Liver (tissue), 9 donors: ENCODE measurements around the gene BPGM. TPM values are rescaled to one million over a fixed set of nuclear protein-coding genes. Genes with fewer than 3 reads are reported as not detected.

ENCODE experiments used
- DNase-seq: peaks from one replicate; pipeline ENCODE4 v3.0.0-alpha.2; 2017; ENCODE audit warnings: low spot score
- H3K27ac ChIP-seq, 2 donors: one replicate each; pipeline ENCODE4 v1.7.0; 2013; ENCODE audit warnings: inconsistent platforms in 2 of 2, low read length in 2 of 2, control low read depth in 1 of 2, low read depth in 1 of 2, mild to moderate bottlenecking in 1 of 2
- H3K27me3 ChIP-seq, 4 donors: one replicate each; pipeline versions ENCODE4 v1.6.1 to v1.7.0; 2013; ENCODE audit warnings: low read length in 3 of 4, inconsistent platforms in 1 of 4, mild to moderate bottlenecking in 1 of 4, moderate library complexity in 1 of 4; ENCODE audit not compliant: control insufficient read depth in 4 of 4, insufficient read depth in 4 of 4
- H3K36me3 ChIP-seq, 4 donors: one replicate each; pipeline versions ENCODE4 v1.6.1 to v1.7.0; 2013; ENCODE audit warnings: low read length in 3 of 4, mild to moderate bottlenecking in 3 of 4, low read depth in 1 of 4, moderate library complexity in 1 of 4; ENCODE audit not compliant: control insufficient read depth in 4 of 4, insufficient read depth in 3 of 4
- H3K4me1 ChIP-seq, 4 donors: one replicate each; pipeline versions ENCODE4 v1.6.1 to v1.7.0; 2013; ENCODE audit warnings: low read length in 3 of 4, mild to moderate bottlenecking in 3 of 4, moderate library complexity in 1 of 4; ENCODE audit not compliant: control insufficient read depth in 4 of 4, insufficient read depth in 4 of 4
- H3K4me3 ChIP-seq, 3 donors: one replicate each; pipeline versions ENCODE4 v1.6.1 to v1.7.0; 2013; ENCODE audit warnings: low read length in 3 of 3, control low read depth in 1 of 3, low read depth in 1 of 3, mild to moderate bottlenecking in 1 of 3
- H3K9ac ChIP-seq, 2 donors: one replicate each; pipeline ENCODE4 v1.7.0; 2013; ENCODE audit warnings: low read length in 2 of 2, mild to moderate bottlenecking in 2 of 2, moderate library complexity in 2 of 2, control low read depth in 1 of 2, low read depth in 1 of 2
- H3K9me3 ChIP-seq, 4 donors: one replicate each; pipeline versions ENCODE4 v1.6.1 to v1.7.0; 2013; ENCODE audit warnings: low read length in 3 of 4; ENCODE audit not compliant: control insufficient read depth in 4 of 4
- EGR1 ChIP-seq, 2 donors: IDR thresholded peaks; 2 replicates each; pipeline ENCODE4 v1.6.1; 2016 to 2018; ENCODE audit warnings: antibody characterized with exemption in 2 of 2, low read depth in 2 of 2
- FOXA1 ChIP-seq: IDR thresholded peaks from 2 replicates; pipeline ENCODE4 v1.6.1; 2016; ENCODE audit warnings: antibody characterized with exemption
- FOXA2 ChIP-seq: IDR thresholded peaks from 2 replicates; pipeline ENCODE4 v1.6.1; 2016; ENCODE audit warnings: antibody characterized with exemption
- GABPA ChIP-seq, 2 donors: IDR thresholded peaks in 1 of 2; conservative IDR thresholded peaks in 1 of 2; 2 replicates each; pipeline ENCODE4 v1.6.1; 2016; ENCODE audit warnings: antibody characterized with exemption in 2 of 2, mild to moderate bottlenecking in 1 of 2, moderate library complexity in 1 of 2
- HNF4A ChIP-seq, 2 donors: conservative IDR thresholded peaks; 2 replicates each; pipeline ENCODE4 v1.6.1; 2016; ENCODE audit warnings: antibody characterized with exemption in 2 of 2, mild to moderate bottlenecking in 2 of 2
- HNF4G ChIP-seq: IDR thresholded peaks from 2 replicates; pipeline ENCODE4 v1.6.1; 2016; ENCODE audit warnings: antibody characterized with exemption
- JUND ChIP-seq, 2 donors: IDR thresholded peaks; 2 replicates each; pipeline ENCODE4 v1.6.1; 2016; ENCODE audit warnings: antibody characterized with exemption in 2 of 2
- NR2F2 ChIP-seq: IDR thresholded peaks from 2 replicates; pipeline ENCODE4 v1.6.1; 2016; ENCODE audit warnings: antibody characterized with exemption
- RAD21 ChIP-seq, 2 donors: IDR thresholded peaks; 2 replicates each; pipeline ENCODE4 v1.6.1; 2016; ENCODE audit warnings: antibody characterized with exemption in 2 of 2, mild to moderate bottlenecking in 2 of 2
- RXRA ChIP-seq, 2 donors: IDR thresholded peaks; 2 replicates each; pipeline ENCODE4 v1.6.1; 2017 to 2018; ENCODE audit warnings: antibody characterized with exemption in 2 of 2, mild to moderate bottlenecking in 1 of 2
- SP1 ChIP-seq: IDR thresholded peaks from 2 replicates; pipeline ENCODE4 v1.6.1; 2018; ENCODE audit warnings: antibody characterized with exemption, mild to moderate bottlenecking
- TAF1 ChIP-seq: conservative IDR thresholded peaks from 2 replicates; pipeline ENCODE4 v1.6.1; 2016; ENCODE audit warnings: antibody characterized with exemption, mild to moderate bottlenecking
- YY1 ChIP-seq: IDR thresholded peaks from 2 replicates; pipeline ENCODE4 v1.6.1; 2016; ENCODE audit warnings: antibody characterized with exemption, mild to moderate bottlenecking
- WGBS: extraction: QIAGEN DNeasy Blood & Tissue Kit; methylation state at CpG from one replicate; pipeline ENCODE4 v1.1.7; 2013; 5-methylcytosine and 5-hydroxymethylcytosine counted together
- polyA plus RNA-seq, 2 donors: library from polyadenylated mRNA; stranded (reverse) in 1 of 2; unstranded in 1 of 2; fragments of 200-250 nt in 1 of 2; fragments of >200 nt in 1 of 2; fragmentation: Nextera tagmentation in 1 of 2; extraction: Ambion mirVana in 1 of 2; gene quantifications; one replicate each; pipeline versions ENCODE4 v1.2.1 to v1.2.3, GENCODE V29; 2013 to 2015
- total RNA-seq, 2 donors: library from RNA; depleted of rRNA; stranded (reverse); fragments of >200 nt; gene quantifications; one replicate each; pipeline ENCODE4 v1.2.3, GENCODE V29; 2014
- TF ChIP-seq, protein P1 (sequence below): IDR thresholded peaks from 2 replicates; pipeline ENCODE4 v1.6.1; 2016; ENCODE audit warnings: antibody characterized with exemption
- TF ChIP-seq, protein P2 (sequence below): IDR thresholded peaks from 2 replicates; pipeline ENCODE4 v1.6.1; 2016; ENCODE audit warnings: antibody characterized with exemption
- TF ChIP-seq, protein P3 (sequence below): fragments of 150-350 bp; IDR thresholded peaks from 2 replicates; pipeline ENCODE4 v1.5.1; 2017; ENCODE audit warnings: improper control_type of control experiment, low read depth, low read length; ENCODE audit not compliant: missing input control
- TF ChIP-seq, protein P4 (sequence below): IDR thresholded peaks from 2 replicates; pipeline ENCODE4 v1.6.1; 2016; ENCODE audit warnings: antibody characterized with exemption
- donor health status: healthy.
- donor health status: healthy.
- donor health status: healthy.
- donor health status: healthy.
- donor health status: healthy.

Gene BPGM
- total and polyA plus RNA-seq, 4 donors = 6.1 to 250 (median 7.6) TPM

DNA sequence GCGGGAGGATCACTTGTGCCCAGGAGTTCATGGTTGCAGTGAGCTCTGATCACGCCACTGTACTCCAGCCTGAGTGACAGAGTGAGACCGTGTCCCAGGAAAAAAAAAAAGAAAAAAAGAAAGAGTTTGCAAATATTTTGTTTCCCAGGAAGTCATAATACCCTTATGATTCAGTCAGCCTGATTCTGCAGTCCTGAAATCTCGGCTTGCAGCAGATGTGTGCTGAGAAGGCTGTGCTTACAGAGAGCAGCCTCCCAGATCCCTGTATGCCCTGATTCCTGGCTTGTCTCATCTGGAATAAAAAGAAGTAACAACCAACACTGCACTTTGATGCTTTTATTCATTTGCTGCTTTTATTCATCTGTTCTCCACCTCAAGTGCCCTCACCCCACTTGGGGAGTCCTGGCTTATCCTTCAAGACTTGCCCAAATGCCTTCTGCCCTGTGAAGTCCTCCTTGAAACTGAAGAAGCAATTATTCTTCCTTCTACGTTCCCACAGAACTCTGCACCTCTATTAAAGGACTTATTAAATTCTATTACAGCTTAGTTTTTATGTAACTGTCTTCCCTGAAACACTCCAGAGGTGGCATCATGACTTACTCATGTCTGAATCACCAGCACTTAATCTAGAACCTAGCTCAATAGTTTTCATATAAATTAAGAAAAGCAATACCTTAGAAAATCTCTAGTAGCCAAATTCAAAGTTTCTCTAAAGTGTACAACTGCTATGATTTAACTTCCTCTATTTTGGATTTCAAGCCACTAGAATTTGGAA is 27.7 kb upstream of the BPGM start:
- Histone ChIP-seq H3K9ac (no peak overlapping the region), H3K4me3 (no peak overlapping the region), H3K36me3 (no peaks in the 10 kb centered on the region), H3K27ac (no peak overlapping the region), H3K9me3 (no peaks in the 10 kb centered on the region), H3K4me1 (no peaks in the 10 kb centered on the region), H3K27me3 (peaks cover 0 to 5% (median 0%) of the 10 kb centered on the region in 4 donors)
- WGBS = 64% methylated on average over 5 of the region's 5 CpGs
- DNase-seq = no peak
- TF ChIP-seq, protein P1, sequence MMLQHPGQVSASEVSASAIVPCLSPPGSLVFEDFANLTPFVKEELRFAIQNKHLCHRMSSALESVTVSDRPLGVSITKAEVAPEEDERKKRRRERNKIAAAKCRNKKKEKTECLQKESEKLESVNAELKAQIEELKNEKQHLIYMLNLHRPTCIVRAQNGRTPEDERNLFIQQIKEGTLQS = no peak
- TF ChIP-seq RXRA (IDR thresholded peaks at IDR 0.05) (no peak), RAD21 (IDR thresholded peaks at IDR 0.05) (no peak), EGR1 (IDR thresholded peaks at IDR 0.05; ENCODE audit: low read depth in 2 of 2) (no peak), SP1 (no peak), GABPA (IDR thresholded peaks at IDR 0.05 in 1 of 2, conservative IDR thresholded peaks at IDR 0.05 in 1 of 2) (no peak)
- TF ChIP-seq, protein P2, sequence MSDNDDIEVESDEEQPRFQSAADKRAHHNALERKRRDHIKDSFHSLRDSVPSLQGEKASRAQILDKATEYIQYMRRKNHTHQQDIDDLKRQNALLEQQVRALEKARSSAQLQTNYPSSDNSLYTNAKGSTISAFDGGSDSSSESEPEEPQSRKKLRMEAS = no peak
- TF ChIP-seq, protein P3, sequence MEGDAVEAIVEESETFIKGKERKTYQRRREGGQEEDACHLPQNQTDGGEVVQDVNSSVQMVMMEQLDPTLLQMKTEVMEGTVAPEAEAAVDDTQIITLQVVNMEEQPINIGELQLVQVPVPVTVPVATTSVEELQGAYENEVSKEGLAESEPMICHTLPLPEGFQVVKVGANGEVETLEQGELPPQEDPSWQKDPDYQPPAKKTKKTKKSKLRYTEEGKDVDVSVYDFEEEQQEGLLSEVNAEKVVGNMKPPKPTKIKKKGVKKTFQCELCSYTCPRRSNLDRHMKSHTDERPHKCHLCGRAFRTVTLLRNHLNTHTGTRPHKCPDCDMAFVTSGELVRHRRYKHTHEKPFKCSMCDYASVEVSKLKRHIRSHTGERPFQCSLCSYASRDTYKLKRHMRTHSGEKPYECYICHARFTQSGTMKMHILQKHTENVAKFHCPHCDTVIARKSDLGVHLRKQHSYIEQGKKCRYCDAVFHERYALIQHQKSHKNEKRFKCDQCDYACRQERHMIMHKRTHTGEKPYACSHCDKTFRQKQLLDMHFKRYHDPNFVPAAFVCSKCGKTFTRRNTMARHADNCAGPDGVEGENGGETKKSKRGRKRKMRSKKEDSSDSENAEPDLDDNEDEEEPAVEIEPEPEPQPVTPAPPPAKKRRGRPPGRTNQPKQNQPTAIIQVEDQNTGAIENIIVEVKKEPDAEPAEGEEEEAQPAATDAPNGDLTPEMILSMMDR = no peak
- TF ChIP-seq, protein P4, sequence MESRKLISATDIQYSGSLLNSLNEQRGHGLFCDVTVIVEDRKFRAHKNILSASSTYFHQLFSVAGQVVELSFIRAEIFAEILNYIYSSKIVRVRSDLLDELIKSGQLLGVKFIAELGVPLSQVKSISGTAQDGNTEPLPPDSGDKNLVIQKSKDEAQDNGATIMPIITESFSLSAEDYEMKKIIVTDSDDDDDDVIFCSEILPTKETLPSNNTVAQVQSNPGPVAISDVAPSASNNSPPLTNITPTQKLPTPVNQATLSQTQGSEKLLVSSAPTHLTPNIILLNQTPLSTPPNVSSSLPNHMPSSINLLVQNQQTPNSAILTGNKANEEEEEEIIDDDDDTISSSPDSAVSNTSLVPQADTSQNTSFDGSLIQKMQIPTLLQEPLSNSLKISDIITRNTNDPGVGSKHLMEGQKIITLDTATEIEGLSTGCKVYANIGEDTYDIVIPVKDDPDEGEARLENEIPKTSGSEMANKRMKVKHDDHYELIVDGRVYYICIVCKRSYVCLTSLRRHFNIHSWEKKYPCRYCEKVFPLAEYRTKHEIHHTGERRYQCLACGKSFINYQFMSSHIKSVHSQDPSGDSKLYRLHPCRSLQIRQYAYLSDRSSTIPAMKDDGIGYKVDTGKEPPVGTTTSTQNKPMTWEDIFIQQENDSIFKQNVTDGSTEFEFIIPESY = no peak

DNA sequence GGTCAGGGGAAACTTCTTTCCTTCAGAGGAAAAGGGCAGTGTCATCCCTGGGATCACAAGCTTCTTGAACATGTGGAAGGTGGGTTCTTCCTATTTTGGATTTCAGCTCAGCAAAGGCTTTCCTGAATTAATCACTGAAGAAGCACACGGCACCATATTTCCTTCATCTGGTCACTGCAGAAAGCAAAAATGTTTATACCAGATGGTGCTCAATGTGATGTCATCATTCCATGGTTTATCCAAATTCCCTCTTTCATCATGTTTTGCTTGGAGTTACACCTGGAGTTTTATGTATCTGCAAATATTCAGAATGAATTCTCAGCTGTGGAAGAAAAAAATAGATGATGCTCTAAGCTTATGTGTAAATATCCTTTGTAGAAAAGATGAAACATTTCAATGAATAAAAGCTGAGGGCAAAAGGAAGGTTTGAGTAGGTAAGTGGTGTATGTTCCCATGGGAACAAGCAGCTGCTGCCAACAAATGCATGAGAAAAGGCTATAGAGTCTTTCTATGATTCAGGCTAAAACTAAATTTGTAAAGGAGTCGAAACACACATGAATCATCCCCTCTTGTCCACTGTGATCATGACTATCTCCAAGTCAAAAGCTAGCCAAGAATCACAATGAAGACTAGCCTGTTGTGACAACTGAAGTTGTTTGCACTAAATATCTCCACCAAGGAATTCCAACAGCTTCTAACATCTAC is 26.9 kb upstream of the BPGM start:
- Histone ChIP-seq H3K4me1 (no peaks in the 10 kb centered on the region), H3K9me3 (no peaks in the 10 kb centered on the region), H3K27me3 (peaks cover 0 to 5% (median 0%) of the 10 kb centered on the region in 4 donors), H3K9ac (no peak overlapping the region), H3K27ac (no peak overlapping the region), H3K4me3 (no peak overlapping the region), H3K36me3 (no peaks in the 10 kb centered on the region)
- 71% methylated on average over 2 of the region's 2 CpGs for WGBS
- TF ChIP-seq, protein P4 = no peak
- no peak for TF ChIP-seq GABPA (IDR thresholded peaks at IDR 0.05 in 1 of 2, conservative IDR thresholded peaks at IDR 0.05 in 1 of 2)
- no peak for TF ChIP-seq JUND (IDR thresholded peaks at IDR 0.05)
- no peak for TF ChIP-seq HNF4A (conservative IDR thresholded peaks at IDR 0.05)
- TF ChIP-seq EGR1 (IDR thresholded peaks at IDR 0.05; ENCODE audit: low read depth in 2 of 2) = no peak
- TF ChIP-seq, protein P2 = no peak
- TF ChIP-seq NR2F2 = no peak
- no peak for TF ChIP-seq FOXA1
- TF ChIP-seq HNF4G = no peak
- TF ChIP-seq RAD21 (IDR thresholded peaks at IDR 0.05) = no peak
- TF ChIP-seq, protein P1 = no peak
- TF ChIP-seq FOXA2 = no peak
- TF ChIP-seq SP1 = no peak
- no peak for TF ChIP-seq YY1
- TF ChIP-seq, protein P3 = no peak
- TF ChIP-seq TAF1 = no peak
- no peak for TF ChIP-seq RXRA (IDR thresholded peaks at IDR 0.05)
- DNase-seq = no peak
